SU-DHL-6 (cell line): Measurements from ENCODE around the gene PPM1H.

Source experiments
- H2AFZ ChIP-seq: fragments of 200-600 bp; sonication (generic); 2 replicates; pipeline ENCODE4 v1.6.1; 2014; ENCODE audit warnings: low read depth, mild to moderate bottlenecking, moderate library complexity, mixed read lengths, antibody characterized with exemption, low read length; ENCODE audit not compliant: severe bottlenecking
- H3F3A ChIP-seq: fragments of 200-600 bp; shearing (Covaris generic); 2 replicates; pipeline ENCODE4 v1.6.0; 2016; ENCODE audit warnings: antibody characterized with exemption, mild to moderate bottlenecking; ENCODE audit not compliant: insufficient read depth
- H3K27ac ChIP-seq: fragments of 200-600 bp; sonication (generic); 2 replicates; pipeline ENCODE4 v1.5.1; 2016; ENCODE audit warnings: low read depth, mild to moderate bottlenecking, low read length, moderate library complexity, mixed read lengths
- H3K27me3 ChIP-seq: fragments of 200-600 bp; sonication (generic), shearing (Covaris generic); 2 replicates; pipeline ENCODE4 v1.6.0; 2014; ENCODE audit warnings: mild to moderate bottlenecking, low read length
- H3K36me3 ChIP-seq: fragments of 200-600 bp; sonication (generic); 2 replicates; pipeline ENCODE4 v1.6.1; 2014; ENCODE audit warnings: mild to moderate bottlenecking, low read length, mixed read lengths
- H3K4me2 ChIP-seq: fragments of 300-600, 200-600 bp; shearing (Covaris generic), sonication (generic); 2 replicates; pipeline ENCODE4 v1.6.0; 2014; ENCODE audit warnings: low read length, low read depth, mild to moderate bottlenecking; ENCODE audit not compliant: poor library complexity, severe bottlenecking
- H3K4me3 ChIP-seq: fragments of 200-600 bp; sonication (generic); 2 replicates; pipeline ENCODE4 v1.5.1; 2014; ENCODE audit warnings: antibody characterized with exemption, low read length, mild to moderate bottlenecking, mixed read lengths; ENCODE audit not compliant: insufficient read depth, poor library complexity, severe bottlenecking
- H3K79me2 ChIP-seq: fragments of 200-600 bp; sonication (generic); 2 replicates; pipeline ENCODE4 v1.6.1; 2014; ENCODE audit warnings: mild to moderate bottlenecking, low read length, moderate library complexity; ENCODE audit not compliant: insufficient read depth
- H3K9ac ChIP-seq: fragments of 200-600 bp; sonication (generic); 2 replicates; pipeline ENCODE4 v1.7.0; 2014; ENCODE audit warnings: mild to moderate bottlenecking, low read length
- H3K9me2 ChIP-seq: fragments of 200-600 bp; sonication (generic); replicated peaks from 2 replicates; pipeline ENCODE4 v1.6.1; 2014; ENCODE audit warnings: low read length; ENCODE audit not compliant: insufficient read depth
- H3K9me3 ChIP-seq: fragments of 200-600 bp; sonication (generic); 2 replicates; pipeline ENCODE4 v1.6.1; 2014; ENCODE audit warnings: low read length, mixed read lengths; ENCODE audit not compliant: insufficient read depth
- H4K20me1 ChIP-seq: fragments of 200-600 bp; sonication (generic); 2 replicates; pipeline ENCODE4 v1.6.1; 2014; ENCODE audit warnings: low read depth, mild to moderate bottlenecking, antibody characterized with exemption, low read length, moderate library complexity, mixed read lengths
- CTCF ChIP-seq: fragments of 200-600 bp; sonication (generic); IDR thresholded peaks from one replicate; pipeline ENCODE4 v1.5.1; 2017; ENCODE audit warnings: antibody characterized with exemption, mild to moderate bottlenecking, low read length, moderate library complexity; ENCODE audit not compliant: insufficient read depth, poor library complexity, severe bottlenecking
- EZH2phosphoT487 ChIP-seq: fragments of 200-600 bp; sonication (generic), shearing (Covaris generic); conservative IDR thresholded peaks from 2 replicates; pipeline ENCODE4 v1.6.1; 2018; ENCODE audit warnings: mild to moderate bottlenecking, antibody characterized with exemption, low read length, moderate library complexity, mixed read lengths

Gene PPM1H

GRCh38 chr12:62766496-62766895 is 168.5 kb downstream of the PPM1H start:
- no peaks in the 10 kb centered on the region for H3F3A ChIP-seq
- H3K27me3 ChIP-seq: no peaks in the 10 kb centered on the region
- no peaks in the 10 kb centered on the region for H3K9me2 ChIP-seq
- no peak overlapping the region for H3K9ac ChIP-seq
- H2AFZ ChIP-seq: no peak overlapping the region
- no peaks in the 10 kb centered on the region for H3K9me3 ChIP-seq
- no peak overlapping the region for H3K4me2 ChIP-seq
- no peak for TF ChIP-seq EZH2phosphoT487
- TF ChIP-seq CTCF: no peak
- H3K27ac ChIP-seq: no peak overlapping the region
- no peaks in the 10 kb centered on the region for H4K20me1 ChIP-seq
- no peaks in the 10 kb centered on the region for H3K36me3 ChIP-seq
- H3K79me2 ChIP-seq: no peaks in the 10 kb centered on the region
- no peak overlapping the region for H3K4me3 ChIP-seq

GRCh38 chr12:62763861-62764645 is 170.9 kb downstream of the PPM1H start:
- Histone ChIP-seq H3K4me2 (no peak overlapping the region), H3K4me3 (no peak overlapping the region), H3K36me3 (no peaks in the 10 kb centered on the region), H3K27ac (no peak overlapping the region), H3K9me2 (no peaks in the 10 kb centered on the region), H3F3A (no peaks in the 10 kb centered on the region), H4K20me1 (no peaks in the 10 kb centered on the region), H3K27me3 (no peaks in the 10 kb centered on the region), H3K79me2 (no peaks in the 10 kb centered on the region), H3K9me3 (no peaks in the 10 kb centered on the region), H3K9ac (no peak overlapping the region), H2AFZ (no peak overlapping the region)
- no peak for TF ChIP-seq EZH2phosphoT487
- no peak for TF ChIP-seq CTCF

GRCh38 chr12:62763312-62763711 is 171.6 kb downstream of the PPM1H start:
- Histone ChIP-seq H4K20me1 (no peaks in the 10 kb centered on the region), H3K27ac (no peak overlapping the region), H2AFZ (no peak overlapping the region), H3K36me3 (no peaks in the 10 kb centered on the region), H3K9me2 (no peaks in the 10 kb centered on the region), H3F3A (no peaks in the 10 kb centered on the region), H3K4me2 (no peak overlapping the region), H3K9me3 (no peaks in the 10 kb centered on the region), H3K9ac (no peak overlapping the region), H3K27me3 (no peaks in the 10 kb centered on the region), H3K4me3 (no peak overlapping the region), H3K79me2 (no peaks in the 10 kb centered on the region)
- TF ChIP-seq EZH2phosphoT487: no peak

DNA sequence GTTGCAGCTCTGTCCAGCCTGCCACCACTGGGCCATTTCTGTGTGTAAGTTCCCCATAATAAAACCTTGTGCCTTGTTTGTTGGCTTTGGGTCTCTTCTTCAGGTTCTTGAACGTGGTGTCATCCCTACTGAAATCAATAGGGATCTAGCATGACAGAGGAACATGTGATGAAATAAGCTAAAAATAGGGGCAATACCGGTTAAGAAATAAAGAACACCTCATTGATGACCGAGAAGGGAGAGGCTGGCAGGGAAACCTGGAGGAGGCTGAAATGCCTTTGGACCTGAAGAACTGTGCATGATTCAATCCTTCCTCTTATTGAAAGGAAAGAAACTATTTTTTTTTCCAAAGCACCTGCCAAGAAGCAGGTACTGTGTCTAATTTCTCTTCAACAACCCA is 172.3 kb downstream of the PPM1H start:
- no peaks in the 10 kb centered on the region for H3K36me3 ChIP-seq
- no peak overlapping the region for H3K4me2 ChIP-seq
- H3K9me2 ChIP-seq: no peaks in the 10 kb centered on the region
- no peak overlapping the region for H2AFZ ChIP-seq
- H3K9ac ChIP-seq: no peak overlapping the region
- no peaks in the 10 kb centered on the region for H3K27me3 ChIP-seq
- H3K9me3 ChIP-seq: no peaks in the 10 kb centered on the region
- H4K20me1 ChIP-seq: no peaks in the 10 kb centered on the region
- no peaks in the 10 kb centered on the region for H3K79me2 ChIP-seq
- TF ChIP-seq EZH2phosphoT487 (no peak), CTCF (no peak)
- H3K27ac ChIP-seq: no peak overlapping the region
- H3K4me3 ChIP-seq: no peak overlapping the region
- no peaks in the 10 kb centered on the region for H3F3A ChIP-seq
